Astrocyte (in vitro differentiated cells and primary cell): ENCODE results near the gene SLC10A6.

ENCODE experiments used
- CTCF ChIP-seq: IDR thresholded peaks from 2 replicates; pipeline ENCODE4 v1.5.1; 2011; ENCODE audit warnings: low read depth, mild to moderate bottlenecking, inconsistent platforms, low read length, moderate library complexity; ENCODE audit not compliant: insufficient read depth
- EZH2 ChIP-seq: IDR thresholded peaks from 2 replicates; pipeline ENCODE4 v1.6.1; 2012; ENCODE audit warnings: mild to moderate bottlenecking, low read length, inconsistent platforms; ENCODE audit not compliant: insufficient read depth

GRCh38 chr4:86791126-86791525, 58.1 kb downstream of the SLC10A6 start:
- TF ChIP-seq CTCF = no peak
- no peak for TF ChIP-seq EZH2
